Activated T-helper 17 cell treated with anti-CD3 and anti-CD28 coated beads, Interleukin-2, amount 50 U/mL, for 72 hours (primary cell): ENCODE measurements around the gene SNTB2. TPM values are rescaled to one million over a fixed set of nuclear protein-coding genes. Genes with fewer than 3 reads are reported as not detected.

Experiments
- ATAC-seq: fragments of 150-1000 bp; cut with Tn5 transposase; replicated peaks from 2 replicates; pipeline ENCODE4 v1.10.0; 2021; ENCODE audit warnings: mild to moderate bottlenecking, moderate library complexity
- H3K27ac Mint-ChIP-seq: one replicate; pipeline ENCODE4 v1.8.0; 2022; ENCODE audit warnings: mixed read lengths
- H3K27me3 Mint-ChIP-seq: one replicate; pipeline ENCODE4 v1.8.0; 2022; ENCODE audit warnings: mixed read lengths
- H3K36me3 Mint-ChIP-seq: one replicate; pipeline ENCODE4 v1.8.0; 2022; ENCODE audit warnings: low read depth, mild to moderate bottlenecking, mixed read lengths
- H3K4me1 Mint-ChIP-seq: one replicate; pipeline ENCODE4 v1.8.0; 2022; ENCODE audit warnings: mixed read lengths
- H3K4me3 Mint-ChIP-seq: one replicate; pipeline ENCODE4 v1.8.0; 2022; ENCODE audit warnings: mild to moderate bottlenecking, mixed read lengths
- H3K9me3 Mint-ChIP-seq: one replicate; pipeline ENCODE4 v1.8.0; 2022; ENCODE audit warnings: mixed read lengths
- total RNA-seq, 2 donors: library from RNA; stranded (reverse); gene quantifications; one replicate each; pipeline ENCODE4 v1.2.3, GENCODE V29; 2022

SNTB2 gene
- total RNA-seq, 2 donors from 2014 or later: 21.0 to 22.9 TPM

DNA sequence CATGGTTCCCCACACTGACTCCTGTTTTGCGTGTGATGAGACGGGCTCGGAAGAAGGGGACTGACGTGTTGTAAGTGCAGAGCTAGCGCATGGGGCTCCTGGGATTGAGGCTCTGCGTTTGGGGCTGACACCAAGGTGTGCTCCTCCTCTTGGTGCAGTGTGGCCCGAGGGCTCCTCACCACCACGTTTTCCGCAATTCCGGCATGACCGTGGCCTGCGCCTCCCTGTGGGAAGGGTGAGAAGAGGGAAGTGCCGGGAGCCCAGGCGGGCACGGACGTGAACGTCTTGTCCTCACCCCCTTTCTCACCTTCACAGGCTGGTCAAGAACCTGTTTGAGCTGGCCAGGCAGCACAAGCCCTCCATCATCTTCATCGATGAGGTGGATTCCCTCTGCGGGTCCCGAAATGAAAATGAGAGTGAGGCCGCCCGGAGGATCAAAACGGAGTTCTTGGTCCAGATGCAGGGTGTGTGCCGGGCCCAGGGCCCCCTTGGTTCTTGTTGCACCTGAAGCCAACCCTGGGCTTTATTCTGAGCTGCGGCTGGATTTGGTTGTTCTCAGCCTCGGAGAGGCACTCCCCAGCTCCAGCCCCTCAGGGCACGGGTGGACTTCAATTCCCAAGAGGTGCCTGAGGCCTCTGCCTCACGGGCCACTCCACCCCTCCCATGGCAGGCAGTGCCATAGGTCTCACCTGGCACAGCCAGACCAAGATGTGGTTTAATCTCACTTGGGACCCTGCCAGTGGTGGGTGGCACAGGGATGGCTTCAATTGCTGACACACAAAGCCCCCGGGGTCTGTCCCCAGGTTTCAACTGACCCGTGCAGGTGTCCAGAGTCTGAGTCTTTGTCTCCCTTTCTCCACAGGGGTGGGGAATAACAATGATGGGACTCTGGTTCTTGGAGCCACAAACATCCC, 133.1 kb downstream of the SNTB2 start:
- H3K36me3 Mint-ChIP-seq: peaks cover 91% of the 10 kb centered on the region
- H3K4me3 Mint-ChIP-seq: no peak overlapping the region
- no peaks in the 10 kb centered on the region for H3K9me3 Mint-ChIP-seq
- ATAC-seq: no peak
- no peaks in the 10 kb centered on the region for H3K27me3 Mint-ChIP-seq
- H3K27ac Mint-ChIP-seq: peak overlapping the region; percentile 28
- peaks cover 4% of the 10 kb centered on the region for H3K4me1 Mint-ChIP-seq

- Mint-ChIP-seq H3K9me3 (no peaks in the 10 kb centered on the region), H3K27me3 (no peaks in the 10 kb centered on the region), H3K4me3 (no peak overlapping the region), H3K27ac (no peak overlapping the region), H3K36me3 (peaks cover 92% of the 10 kb centered on the region), H3K4me1 (peaks cover 4% of the 10 kb centered on the region)
- ATAC-seq: no peak
Observed at GRCh38 chr16:69320740-69321073, 133.7 kb downstream of the SNTB2 start.

- peak overlapping the region; percentile 44 for H3K27ac Mint-ChIP-seq
- H3K4me1 Mint-ChIP-seq: peaks cover 6% of the 10 kb centered on the region
- peaks cover 92% of the 10 kb centered on the region for H3K36me3 Mint-ChIP-seq
- ATAC-seq: no peak
- no peaks in the 10 kb centered on the region for H3K9me3 Mint-ChIP-seq
- no peak overlapping the region for H3K4me3 Mint-ChIP-seq
- H3K27me3 Mint-ChIP-seq: no peaks in the 10 kb centered on the region
Observed at GRCh38 chr16:69321080-69321479, 134.1 kb downstream of the SNTB2 start.

DNA sequence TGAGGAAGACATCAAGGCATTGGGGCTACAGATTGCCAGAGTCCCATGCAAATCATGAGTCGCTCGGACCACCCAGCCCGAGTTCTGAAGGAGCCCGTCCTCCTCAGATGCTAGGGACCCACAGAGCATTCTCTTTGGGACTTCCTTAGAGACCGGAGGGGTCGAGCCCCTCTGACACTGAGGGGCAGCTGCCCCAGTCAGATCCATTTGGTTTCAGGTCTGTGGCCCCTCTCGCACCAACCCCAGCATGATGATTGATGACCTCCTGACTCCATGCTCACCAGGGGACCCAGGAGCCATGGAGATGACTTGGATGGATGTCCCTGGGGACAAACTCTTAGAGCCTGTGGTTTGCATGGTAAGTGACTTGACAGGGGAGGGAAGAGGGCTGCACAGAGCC, 135.4 kb downstream of the SNTB2 start:
- no peaks in the 10 kb centered on the region for H3K9me3 Mint-ChIP-seq
- H3K36me3 Mint-ChIP-seq: peaks cover 92% of the 10 kb centered on the region
- peak overlapping the region; percentile 44 for H3K27ac Mint-ChIP-seq
- no peak for ATAC-seq
- no peak overlapping the region for H3K4me3 Mint-ChIP-seq
- H3K4me1 Mint-ChIP-seq: peaks cover 14% of the 10 kb centered on the region
- H3K27me3 Mint-ChIP-seq: no peaks in the 10 kb centered on the region

GRCh38 chr16:69323415-69323814, 136.5 kb downstream of the SNTB2 start:
- Mint-ChIP-seq H3K27me3 (no peaks in the 10 kb centered on the region), H3K9me3 (no peaks in the 10 kb centered on the region), H3K27ac (no peak overlapping the region), H3K4me1 (peaks cover 17% of the 10 kb centered on the region), H3K4me3 (no peak overlapping the region), H3K36me3 (peaks cover 94% of the 10 kb centered on the region)
- no peak for ATAC-seq

GRCh38 chr16:69324013-69324531, 137.1 kb downstream of the SNTB2 start:
- Mint-ChIP-seq H3K27ac (no peak overlapping the region), H3K36me3 (peaks cover 94% of the 10 kb centered on the region), H3K27me3 (no peaks in the 10 kb centered on the region), H3K4me1 (peaks cover 24% of the 10 kb centered on the region), H3K4me3 (no peak overlapping the region), H3K9me3 (no peaks in the 10 kb centered on the region)
- no peak for ATAC-seq

- H3K4me3 Mint-ChIP-seq: no peak overlapping the region
- H3K4me1 Mint-ChIP-seq: peaks cover 27% of the 10 kb centered on the region
- H3K9me3 Mint-ChIP-seq: no peaks in the 10 kb centered on the region
- peaks cover 94% of the 10 kb centered on the region for H3K36me3 Mint-ChIP-seq
- no peak for ATAC-seq
- H3K27ac Mint-ChIP-seq: no peak overlapping the region
- no peaks in the 10 kb centered on the region for H3K27me3 Mint-ChIP-seq
Observed at GRCh38 chr16:69324585-69325253, 137.8 kb downstream of the SNTB2 start.

DNA sequence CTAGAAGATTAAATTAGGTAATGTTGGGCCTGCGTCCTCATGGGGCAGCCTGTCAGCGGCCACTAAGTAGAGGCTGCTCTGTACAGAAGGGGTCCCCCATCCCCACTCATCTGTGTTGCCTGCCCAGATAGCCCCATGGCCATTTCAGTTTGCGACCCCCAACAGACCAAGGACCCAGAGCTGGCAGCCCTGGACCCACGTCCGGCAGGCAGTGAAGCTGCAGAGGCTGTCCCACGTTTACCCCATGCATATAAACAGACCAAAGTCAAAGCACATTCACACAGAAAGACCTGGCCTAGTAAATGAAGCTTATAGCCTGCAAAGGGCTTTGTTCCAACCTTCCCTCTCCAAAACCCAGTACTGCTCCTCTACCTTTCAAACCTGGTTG, 138.8 kb downstream of the SNTB2 start:
- peaks cover 92% of the 10 kb centered on the region for H3K36me3 Mint-ChIP-seq

DNA sequence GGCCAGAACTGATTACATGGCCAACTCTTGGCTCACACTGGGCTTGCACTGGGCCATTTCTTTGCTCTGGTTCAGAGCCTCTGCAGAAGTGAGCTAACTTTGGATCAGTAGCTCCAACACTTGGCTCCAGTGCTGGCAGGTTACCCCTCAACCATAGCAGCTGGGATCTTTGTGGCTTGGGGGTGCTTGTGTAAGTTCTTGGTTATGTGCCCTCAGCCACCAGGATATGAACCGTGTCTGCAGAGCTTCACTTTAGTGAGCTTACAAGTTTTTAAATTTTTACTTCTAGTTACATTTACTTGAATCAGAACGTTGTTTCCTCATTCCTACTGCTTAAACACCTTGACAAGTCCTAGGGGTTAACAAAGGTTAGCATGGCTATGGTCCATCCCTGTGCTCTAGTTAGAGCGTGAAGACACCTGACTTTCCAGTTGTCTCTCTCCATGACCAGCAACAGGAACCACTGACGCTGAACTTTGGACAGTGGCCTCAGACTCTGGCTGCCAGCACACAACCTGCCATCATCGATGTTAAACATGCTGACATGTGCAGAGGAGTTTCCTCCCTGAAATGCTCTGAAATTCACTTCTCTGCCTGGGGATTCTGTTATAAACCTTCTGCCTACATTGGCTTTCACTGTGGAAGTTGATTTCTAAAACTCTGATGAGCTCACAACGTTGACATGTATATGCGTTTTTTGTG, 139.4 kb downstream of the SNTB2 start:
- Mint-ChIP-seq H3K27ac (peak overlapping the region; percentile 66), H3K36me3 (peaks cover 89% of the 10 kb centered on the region), H3K9me3 (no peaks in the 10 kb centered on the region), H3K4me1 (peaks cover 27% of the 10 kb centered on the region), H3K4me3 (peak overlapping the region; percentile 58), H3K27me3 (no peaks in the 10 kb centered on the region)
- ATAC-seq: no peak

More for the DNA sequence above, 138.8 kb downstream of the SNTB2 start:
- peak overlapping the region; percentile 66 for H3K27ac Mint-ChIP-seq
- H3K4me1 Mint-ChIP-seq: peaks cover 27% of the 10 kb centered on the region
- no peaks in the 10 kb centered on the region for H3K9me3 Mint-ChIP-seq
- H3K27me3 Mint-ChIP-seq: no peaks in the 10 kb centered on the region
- ATAC-seq: no peak
- peak overlapping the region; percentile 58 for H3K4me3 Mint-ChIP-seq

DNA sequence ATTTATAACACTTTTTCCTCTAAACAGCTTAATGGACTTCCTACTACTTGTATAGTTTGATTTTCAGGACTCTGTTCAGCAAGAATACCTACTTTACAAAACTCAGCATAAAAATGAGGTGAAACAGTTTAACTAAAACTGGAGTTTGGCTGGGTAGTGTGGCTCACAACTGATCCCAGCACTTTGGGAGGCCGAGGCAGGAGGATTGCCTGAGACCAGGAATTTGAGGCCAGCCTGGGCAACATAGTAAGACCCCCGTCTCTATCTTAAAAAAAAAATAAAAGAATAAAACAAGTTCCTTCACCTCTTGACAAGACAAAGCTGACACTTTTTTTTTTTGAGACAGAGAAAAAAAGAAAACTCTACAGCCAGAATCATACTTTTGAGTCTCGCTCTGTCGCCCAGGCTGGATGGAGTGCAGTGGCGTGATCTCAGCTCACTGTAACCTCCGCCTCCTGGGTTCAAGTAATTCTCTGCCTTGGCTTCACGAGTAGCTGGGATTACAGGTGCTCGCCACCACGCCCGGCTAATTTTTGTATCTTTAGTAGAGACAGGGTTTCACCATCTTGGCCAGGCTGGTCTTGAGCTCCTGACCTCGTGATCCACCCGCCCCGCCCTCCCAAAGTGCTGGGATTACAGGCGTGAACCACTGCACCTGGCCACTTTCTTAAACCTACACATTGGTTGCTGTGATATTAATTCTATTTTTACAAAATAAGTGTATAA, 140.8 kb downstream of the SNTB2 start:
- peak overlapping the region; percentile 84 for H3K4me3 Mint-ChIP-seq
- peaks cover 23% of the 10 kb centered on the region for H3K4me1 Mint-ChIP-seq
- H3K9me3 Mint-ChIP-seq: no peaks in the 10 kb centered on the region
- ATAC-seq: no peak
- no peaks in the 10 kb centered on the region for H3K27me3 Mint-ChIP-seq
- H3K27ac Mint-ChIP-seq: peak overlapping the region; percentile 66
- H3K36me3 Mint-ChIP-seq: peaks cover 89% of the 10 kb centered on the region

DNA sequence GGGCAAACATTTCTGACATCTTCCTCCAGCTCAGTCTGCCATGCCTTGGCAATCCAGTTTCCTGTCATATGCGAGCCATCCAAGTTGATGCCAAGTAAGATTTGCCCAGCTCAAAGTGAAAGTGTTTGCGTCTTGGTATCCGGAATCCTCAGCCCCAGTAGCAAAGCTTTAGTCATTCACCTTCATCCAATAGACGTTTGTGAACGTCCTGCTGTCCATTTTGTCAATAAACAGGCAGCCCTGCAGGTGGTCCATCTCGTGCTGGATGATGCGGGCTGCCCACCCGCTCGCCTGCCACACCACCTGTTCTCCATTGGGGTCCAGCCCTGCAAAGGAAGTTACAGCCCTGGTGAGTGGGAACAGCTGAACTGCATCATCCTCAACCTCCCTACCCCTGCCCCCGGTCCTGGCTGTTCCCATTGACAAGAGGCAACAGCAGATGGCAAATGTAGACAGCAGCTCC, 141.9 kb downstream of the SNTB2 start:
- ATAC-seq: peak; percentile 8
- Mint-ChIP-seq H3K4me3 (peak overlapping the region; percentile 84), H3K9me3 (no peaks in the 10 kb centered on the region), H3K27me3 (no peaks in the 10 kb centered on the region), H3K36me3 (peaks cover 89% of the 10 kb centered on the region), H3K4me1 (peaks cover 23% of the 10 kb centered on the region), H3K27ac (peak overlapping the region; percentile 79)

DNA sequence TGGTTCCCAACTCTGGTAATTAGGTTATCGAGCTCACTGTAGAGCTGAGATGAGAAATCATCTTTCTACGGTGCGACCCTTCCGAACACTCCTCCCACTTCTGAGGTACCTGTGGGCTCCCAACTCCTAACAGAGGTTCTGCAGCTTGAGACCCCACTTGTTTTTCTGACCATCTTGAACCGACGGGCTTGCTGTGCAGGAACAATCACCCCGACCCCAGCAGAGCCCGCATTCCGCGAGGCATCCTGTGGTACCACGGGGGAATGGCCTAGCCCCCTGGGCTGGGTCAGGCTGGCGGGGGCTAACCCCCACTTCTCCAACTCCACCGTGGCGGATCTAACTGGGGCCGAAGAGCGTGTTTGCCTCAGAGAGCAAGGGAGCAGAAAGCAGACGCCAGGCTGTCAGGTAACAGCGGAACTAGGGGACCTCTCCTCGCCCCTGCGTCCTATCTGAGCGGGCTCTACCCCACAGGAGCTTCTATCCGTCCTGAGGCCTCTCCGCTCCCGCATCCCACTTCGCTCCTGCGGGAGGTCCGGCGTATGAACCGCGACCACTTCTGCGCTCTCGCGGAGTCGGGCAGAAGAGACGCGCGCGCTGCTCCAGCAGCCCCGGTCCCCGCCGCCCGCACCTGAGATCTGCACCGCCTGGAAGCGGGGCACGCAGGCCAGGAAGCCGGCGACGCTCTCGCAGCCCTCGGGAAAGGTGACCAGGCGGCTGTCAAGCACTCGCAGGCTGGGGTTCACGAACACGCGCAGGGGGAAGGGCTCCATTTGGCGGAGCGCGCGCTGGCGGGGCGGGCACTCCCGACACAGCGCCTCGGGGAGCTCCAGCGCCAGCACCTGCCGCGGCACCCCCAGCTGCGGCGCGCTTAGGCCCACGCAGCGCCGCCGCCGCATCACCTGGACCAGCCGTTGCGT, 142.7 kb downstream of the SNTB2 start:
- peak; percentile 48 for ATAC-seq
- peaks cover 23% of the 10 kb centered on the region for H3K4me1 Mint-ChIP-seq
- H3K27ac Mint-ChIP-seq: peak overlapping the region; percentile 79
- no peaks in the 10 kb centered on the region for H3K9me3 Mint-ChIP-seq
- H3K4me3 Mint-ChIP-seq: peak overlapping the region; percentile 84
- H3K36me3 Mint-ChIP-seq: peaks cover 89% of the 10 kb centered on the region
- no peaks in the 10 kb centered on the region for H3K27me3 Mint-ChIP-seq
